ENCODE results near the gene AJAP1. TPM values are rescaled to one million over a fixed set of nuclear protein-coding genes. Genes with fewer than 3 reads are reported as not detected.

The AJAP1 gene
- total and polyA plus RNA-seq, 9 donors = 1.2 to 20.8 (median 12.5) TPM

DNA sequence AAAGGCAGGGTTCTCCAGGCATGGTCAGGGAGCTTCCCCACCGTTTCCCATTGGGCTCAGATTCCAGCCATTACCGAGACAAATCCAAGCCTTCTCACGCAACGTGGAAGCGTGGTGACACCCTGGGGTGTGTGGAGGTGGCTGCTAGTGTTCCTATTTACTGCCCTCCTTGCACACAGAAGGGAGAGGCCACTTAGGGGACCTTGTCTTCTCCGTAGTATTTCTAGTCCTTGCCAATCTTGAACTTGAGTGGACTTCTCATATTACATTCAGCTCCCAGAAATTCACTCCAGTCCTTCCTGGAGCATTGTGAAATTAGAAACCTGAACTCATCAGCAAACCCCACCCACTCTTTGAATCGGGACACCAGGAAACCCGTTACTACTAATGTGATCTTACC is 131.6 kb downstream of the AJAP1 start:
- Histone ChIP-seq H3K4me3 (no peak overlapping the region), H3K27ac (no peak overlapping the region), H3K9me3 (no peaks in the 10 kb centered on the region), H3K36me3 (no peaks in the 10 kb centered on the region), H3K4me1 (ENCODE audit: insufficient read depth) (no peaks in the 10 kb centered on the region), H3K27me3 (no peaks in the 10 kb centered on the region)
- intact Hi-C loops (cut with DNase I) = no loop called here
- TF ChIP-seq, protein P1, sequence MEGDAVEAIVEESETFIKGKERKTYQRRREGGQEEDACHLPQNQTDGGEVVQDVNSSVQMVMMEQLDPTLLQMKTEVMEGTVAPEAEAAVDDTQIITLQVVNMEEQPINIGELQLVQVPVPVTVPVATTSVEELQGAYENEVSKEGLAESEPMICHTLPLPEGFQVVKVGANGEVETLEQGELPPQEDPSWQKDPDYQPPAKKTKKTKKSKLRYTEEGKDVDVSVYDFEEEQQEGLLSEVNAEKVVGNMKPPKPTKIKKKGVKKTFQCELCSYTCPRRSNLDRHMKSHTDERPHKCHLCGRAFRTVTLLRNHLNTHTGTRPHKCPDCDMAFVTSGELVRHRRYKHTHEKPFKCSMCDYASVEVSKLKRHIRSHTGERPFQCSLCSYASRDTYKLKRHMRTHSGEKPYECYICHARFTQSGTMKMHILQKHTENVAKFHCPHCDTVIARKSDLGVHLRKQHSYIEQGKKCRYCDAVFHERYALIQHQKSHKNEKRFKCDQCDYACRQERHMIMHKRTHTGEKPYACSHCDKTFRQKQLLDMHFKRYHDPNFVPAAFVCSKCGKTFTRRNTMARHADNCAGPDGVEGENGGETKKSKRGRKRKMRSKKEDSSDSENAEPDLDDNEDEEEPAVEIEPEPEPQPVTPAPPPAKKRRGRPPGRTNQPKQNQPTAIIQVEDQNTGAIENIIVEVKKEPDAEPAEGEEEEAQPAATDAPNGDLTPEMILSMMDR (IDR thresholded peaks at IDR 0.05) = no peak
- TF ChIP-seq EP300 (IDR thresholded peaks at IDR 0.05) (no peak), POLR2A (IDR thresholded peaks at IDR 0.05) (no peak)
- 84 to 90% (median 86%) methylated on average over 8 of the region's 8 CpGs for WGBS, 3 donors
- DNase-seq = no peak

DNA sequence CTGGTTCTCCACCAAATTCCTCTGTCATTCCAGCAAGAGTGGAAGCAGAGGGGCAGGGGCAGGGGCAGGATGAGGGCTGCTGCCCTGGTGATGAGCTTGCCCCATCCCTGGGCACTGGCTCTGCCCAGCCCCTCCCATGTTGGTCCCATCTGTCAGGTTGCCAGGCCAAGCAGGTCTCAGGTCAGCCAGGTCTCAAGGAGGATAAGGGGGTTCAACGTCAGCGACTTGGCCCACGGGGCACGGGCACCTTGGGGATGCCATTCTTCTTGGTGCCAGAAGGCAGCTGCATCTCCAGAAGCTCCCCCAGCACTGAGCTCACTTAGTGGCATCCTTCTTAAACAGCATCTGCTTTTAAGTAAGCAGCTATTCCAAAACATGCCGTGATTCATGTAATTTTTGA is 133.1 kb downstream of the AJAP1 start:
- intact Hi-C loops (cut with DNase I) = no loop called here
- WGBS, 3 donors = 69 to 83% (median 70%) methylated on average over 5 of the region's 5 CpGs
- TF ChIP-seq POLR2A (IDR thresholded peaks at IDR 0.05) (no peak), EP300 (IDR thresholded peaks at IDR 0.05) (no peak)
- TF ChIP-seq, protein P1 (IDR thresholded peaks at IDR 0.05) = no peak

DNA sequence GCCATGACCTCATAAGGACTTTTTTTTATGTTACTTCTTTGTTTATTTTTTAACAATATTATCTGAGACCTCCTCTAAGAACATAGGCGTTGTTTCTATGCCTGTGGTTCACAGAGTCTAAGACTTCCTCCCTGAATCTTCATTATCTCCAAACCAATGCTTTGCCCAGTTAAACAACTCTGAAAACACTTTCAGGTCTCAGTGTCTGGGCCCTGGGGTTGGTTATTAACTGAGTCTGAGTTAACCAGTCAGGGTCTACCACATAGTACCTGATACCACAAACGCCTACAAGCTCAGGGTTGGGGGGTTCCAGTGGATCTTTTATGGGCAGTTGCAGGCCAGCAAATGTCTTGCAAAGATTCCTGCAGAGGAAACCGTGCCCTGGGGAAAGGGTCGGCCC is 138.2 kb downstream of the AJAP1 start:
- H3K36me3 ChIP-seq = no peaks in the 10 kb centered on the region
- TF ChIP-seq POLR2A (IDR thresholded peaks at IDR 0.05) (no peak), EP300 (IDR thresholded peaks at IDR 0.05) (no peak)
- TF ChIP-seq, protein P1 (IDR thresholded peaks at IDR 0.05) = no peak
- no peak overlapping the region for H3K27ac ChIP-seq
- H3K4me1 ChIP-seq (ENCODE audit: insufficient read depth) = peaks cover 16% of the 10 kb centered on the region
- no peak overlapping the region for H3K4me3 ChIP-seq
- intact Hi-C loops (cut with DNase I) = no loop called here
- no peaks in the 10 kb centered on the region for H3K27me3 ChIP-seq
- no peaks in the 10 kb centered on the region for H3K9me3 ChIP-seq
- WGBS, 3 donors = 17 to 51% (median 20%) methylated on average over 4 of the region's 4 CpGs
- DNase-seq = no peak

More for the DNA sequence above, 133.1 kb downstream of the AJAP1 start:
- no peak for DNase-seq
- no peaks in the 10 kb centered on the region for H3K27me3 ChIP-seq
- no peaks in the 10 kb centered on the region for H3K36me3 ChIP-seq
- no peaks in the 10 kb centered on the region for H3K4me1 ChIP-seq (ENCODE audit: insufficient read depth)
- no peaks in the 10 kb centered on the region for H3K9me3 ChIP-seq
- no peak overlapping the region for H3K27ac ChIP-seq
- H3K4me3 ChIP-seq = no peak overlapping the region

DNA sequence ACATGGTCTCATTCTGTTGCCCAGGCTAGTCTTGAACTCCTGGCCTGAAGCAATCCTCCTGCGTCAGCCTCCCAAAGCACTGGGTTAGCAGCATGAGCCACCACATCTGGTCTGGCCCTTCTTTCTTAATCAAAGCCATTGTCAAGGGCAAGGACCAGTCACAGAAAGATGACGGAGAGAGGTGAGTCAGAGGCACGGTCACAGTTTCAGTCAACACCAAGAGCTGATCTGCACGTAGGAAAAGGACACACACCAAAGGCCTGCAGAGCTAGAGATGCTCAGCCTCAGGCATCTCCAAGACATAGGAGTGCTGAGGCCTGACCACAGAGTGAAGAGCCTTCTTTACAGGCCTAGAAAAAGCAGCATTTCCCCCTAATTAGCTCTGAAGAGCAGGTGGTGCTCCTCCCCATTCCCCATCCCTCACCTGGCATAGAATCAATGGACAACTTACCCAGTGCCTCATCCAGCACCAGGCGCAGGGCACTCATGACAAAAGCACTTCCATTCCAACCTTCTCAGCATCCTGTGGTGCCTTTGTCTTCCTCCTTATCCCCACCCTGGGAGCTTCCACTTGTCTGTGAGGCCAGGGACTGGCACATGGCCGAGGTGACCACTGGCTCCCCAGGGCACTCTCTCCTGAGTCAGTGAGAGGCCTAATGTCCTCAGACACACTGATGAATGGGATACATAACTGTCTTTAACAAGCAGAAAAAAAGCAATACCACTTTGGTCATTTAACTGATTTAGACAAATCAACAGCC is 139.8 kb downstream of the AJAP1 start:
- H3K27ac ChIP-seq = no peak overlapping the region
- H3K27me3 ChIP-seq = no peaks in the 10 kb centered on the region
- H3K36me3 ChIP-seq = no peaks in the 10 kb centered on the region
- H3K4me1 ChIP-seq (ENCODE audit: insufficient read depth) = peaks cover 16% of the 10 kb centered on the region
- H3K9me3 ChIP-seq = no peaks in the 10 kb centered on the region
- intact Hi-C loops (cut with DNase I) = no loop called here
- TF ChIP-seq EP300 (IDR thresholded peaks at IDR 0.05) = no peak
- no peak for DNase-seq
- no peak overlapping the region for H3K4me3 ChIP-seq
- 93 to 94% (median 94%) methylated on average over 6 of the region's 6 CpGs for WGBS, 3 donors

Data from ovary (tissue), 9 donors.